Naive thymus-derived CD8-positive, alpha-beta T cell (primary cell): ENCODE data around the gene ANKS1B. TPM values are rescaled to one million over a fixed set of nuclear protein-coding genes. Genes with fewer than 3 reads are reported as not detected.

Experiments used
- ATAC-seq, 2 donors: fragments of 150-1000 bp; cut with Tn5 transposase in 1 of 2; sonication (Bioruptor Pico), chemical (Tn5 transposase) in 1 of 2; 1 replicate in 1 of 2; 2 replicates in 1 of 2; pipeline ENCODE4 v1.10.0; 2021; ENCODE audit warnings: mild to moderate bottlenecking in 2 of 2, moderate library complexity in 2 of 2
- POLR2A ChIA-PET: fragments of 350-600 bp; sonication (Branson Sonifier 250); formaldehyde crosslinking; loops from one replicate; lab custom pipeline; 2021; ENCODE audit warnings: antibody characterized with exemption; lab: Charles Lee
- DNase-seq, 10 donors: peaks; one replicate each; pipeline versions ENCODE4 v3.0.0 to v3.0.0-alpha.2; 2020 to 2022
- H3K27ac Mint-ChIP-seq, 10 donors: one replicate each; pipeline ENCODE4 v1.8.0; 2020 to 2022; ENCODE audit warnings: mild to moderate bottlenecking in 10 of 10, mixed read lengths in 10 of 10, moderate library complexity in 4 of 10, inconsistent platforms in 1 of 10
- H3K27me3 Mint-ChIP-seq, 5 donors: one replicate each; pipeline ENCODE4 v1.8.0; 2021 to 2022; ENCODE audit warnings: mixed read lengths in 5 of 5
- H3K36me3 Mint-ChIP-seq, 3 donors: one replicate each; pipeline ENCODE4 v1.8.0; 2020 to 2022; ENCODE audit warnings: mixed read lengths in 3 of 3, mild to moderate bottlenecking in 2 of 3, inconsistent platforms in 1 of 3
- H3K4me1 Mint-ChIP-seq, 4 donors: one replicate each; pipeline ENCODE4 v1.8.0; 2021 to 2022; ENCODE audit warnings: mixed read lengths in 4 of 4
- H3K4me3 Mint-ChIP-seq, 10 donors: one replicate each; pipeline ENCODE4 v1.8.0; 2020 to 2022; ENCODE audit warnings: mild to moderate bottlenecking in 10 of 10, mixed read lengths in 10 of 10, moderate library complexity in 6 of 10, inconsistent platforms in 1 of 10
- H3K9me3 Mint-ChIP-seq, 9 donors: one replicate each; pipeline ENCODE4 v1.8.0; 2020 to 2022; ENCODE audit warnings: mixed read lengths in 9 of 9, mild to moderate bottlenecking in 3 of 9, inconsistent platforms in 1 of 9, moderate library complexity in 1 of 9
- polyA plus RNA-seq, 3 donors: library from polyadenylated mRNA; unstranded; fragments of 300-500 nt; fragmentation: Illumina TruSeq; gene quantifications; one replicate each; pipeline ENCODE4 v1.2.3, GENCODE V29; 2021
- total RNA-seq, 8 experiments: library from RNA in 2 of 8; stranded (reverse) in 2 of 8; gene quantifications; one replicate each; pipeline ENCODE4 v1.2.3 and lab custom pipeline; 2021 to 2026

Gene ANKS1B
- total and polyA plus RNA-seq, 5 experiments from 2014 or later = not detected

GRCh38 chr12:98719515-98720504 is 1264.9 kb downstream of the ANKS1B start:
- H3K27me3 Mint-ChIP-seq = no peaks in the 10 kb centered on the region
- H3K27ac Mint-ChIP-seq = no peak overlapping the region
- DNase-seq (no peak), ATAC-seq (no peak)
- H3K4me3 Mint-ChIP-seq = no peak overlapping the region
- H3K36me3 Mint-ChIP-seq = peaks cover 16 to 72% (median 25%) of the 10 kb centered on the region in 3 donors
- peaks cover 0 to 6% (median under 1%) of the 10 kb centered on the region in 4 donors for H3K4me1 Mint-ChIP-seq
- no peaks in the 10 kb centered on the region for H3K9me3 Mint-ChIP-seq
- POLR2A ChIA-PET = no interaction called here

GRCh38 chr12:98714426-98714825 is 1270.3 kb downstream of the ANKS1B start:
- H3K36me3 Mint-ChIP-seq = peaks cover 19 to 78% (median 31%) of the 10 kb centered on the region in 3 donors
- H3K4me3 Mint-ChIP-seq = no peak overlapping the region
- peaks cover 0 to 3% (median 0%) of the 10 kb centered on the region in 4 donors for H3K4me1 Mint-ChIP-seq
- H3K9me3 Mint-ChIP-seq = no peaks in the 10 kb centered on the region
- DNase-seq = no peak
- ATAC-seq = no peak
- POLR2A ChIA-PET = no interaction called here
- H3K27me3 Mint-ChIP-seq = no peaks in the 10 kb centered on the region
- peak overlapping the region in 1 of 10 donors; percentile 43 for H3K27ac Mint-ChIP-seq

GRCh38 chr12:98709022-98709421 is 1275.7 kb downstream of the ANKS1B start:
- no peak overlapping the region for H3K4me3 Mint-ChIP-seq

GRCh38 chr12:98701166-98701565 is 1283.6 kb downstream of the ANKS1B start:
- Mint-ChIP-seq H3K4me1 (peaks cover 0 to 8% (median 2%) of the 10 kb centered on the region in 4 donors), H3K36me3 (peaks cover 0 to 48% (median 27%) of the 10 kb centered on the region in 3 donors), H3K9me3 (no peaks in the 10 kb centered on the region), H3K27ac (no peak overlapping the region), H3K27me3 (no peaks in the 10 kb centered on the region), H3K4me3 (no peak overlapping the region)
- ATAC-seq (no peak), DNase-seq (no peak)
- POLR2A ChIA-PET = no interaction called here

More at GRCh38 chr12:98709022-98709421, 1275.7 kb downstream of the ANKS1B start:
- POLR2A ChIA-PET = no interaction called here
- ATAC-seq (no peak), DNase-seq (no peak)
- Mint-ChIP-seq H3K4me1 (peaks cover 0 to 2% (median 0%) of the 10 kb centered on the region in 4 donors), H3K9me3 (no peaks in the 10 kb centered on the region), H3K27ac (peak overlapping the region in 1 of 10 donors; percentile 61), H3K27me3 (no peaks in the 10 kb centered on the region), H3K36me3 (peaks cover 13 to 66% (median 37%) of the 10 kb centered on the region in 3 donors)

GRCh38 chr12:98699586-98699985 is 1285.2 kb downstream of the ANKS1B start:
- Mint-ChIP-seq H3K27me3 (no peaks in the 10 kb centered on the region), H3K27ac (peak overlapping the region in 2 of 10 donors; percentile 33 to 45), H3K36me3 (peaks cover 0 to 54% (median 29%) of the 10 kb centered on the region in 3 donors), H3K4me3 (no peak overlapping the region), H3K9me3 (no peaks in the 10 kb centered on the region), H3K4me1 (peaks cover 0 to 10% (median 5%) of the 10 kb centered on the region in 4 donors)
- POLR2A ChIA-PET = no interaction called here
- ATAC-seq (no peak), DNase-seq (no peak)

GRCh38 chr12:98698603-98699463 is 1285.9 kb downstream of the ANKS1B start:
- H3K9me3 Mint-ChIP-seq = no peaks in the 10 kb centered on the region
- no peak for ATAC-seq
- POLR2A ChIA-PET = no interaction called here
- no peaks in the 10 kb centered on the region for H3K27me3 Mint-ChIP-seq
- H3K4me1 Mint-ChIP-seq = peaks cover 1 to 14% (median 5%) of the 10 kb centered on the region in 4 donors
- H3K4me3 Mint-ChIP-seq = no peak overlapping the region
- DNase-seq = peak in 4 of 10 donors; percentile 10 to 21 (median 12)
- H3K36me3 Mint-ChIP-seq = peaks cover under 1 to 59% (median 31%) of the 10 kb centered on the region in 3 donors
- peak overlapping the region in 4 of 10 donors; percentile 18 to 71 (median 42) for H3K27ac Mint-ChIP-seq

GRCh38 chr12:98697209-98697608 is 1287.5 kb downstream of the ANKS1B start:
- Mint-ChIP-seq H3K36me3 (peaks cover 5 to 74% (median 36%) of the 10 kb centered on the region in 3 donors), H3K4me1 (peaks cover 1 to 17% (median 7%) of the 10 kb centered on the region in 4 donors), H3K27ac (peak overlapping the region in 2 of 10 donors; percentile 26 to 42), H3K9me3 (no peaks in the 10 kb centered on the region), H3K27me3 (no peaks in the 10 kb centered on the region), H3K4me3 (no peak overlapping the region)
- DNase-seq (no peak), ATAC-seq (no peak)
- POLR2A ChIA-PET = no interaction called here

- Mint-ChIP-seq H3K4me1 (peaks cover 4 to 19% (median 8%) of the 10 kb centered on the region in 4 donors), H3K9me3 (no peaks in the 10 kb centered on the region), H3K4me3 (no peak overlapping the region), H3K27ac (peak overlapping the region in 4 of 10 donors; percentile 17 to 66 (median 48)), H3K27me3 (no peaks in the 10 kb centered on the region), H3K36me3 (peaks cover 13 to 78% (median 42%) of the 10 kb centered on the region in 3 donors)
- ATAC-seq = no peak
- DNase-seq = no peak
- POLR2A ChIA-PET = no interaction called here
Measured at GRCh38 chr12:98696036-98696646, 1288.6 kb downstream of the ANKS1B start.

GRCh38 chr12:98691351-98691750 is 1293.4 kb downstream of the ANKS1B start:
- POLR2A ChIA-PET = no interaction called here
- peaks cover 5 to 12% (median 7%) of the 10 kb centered on the region in 4 donors for H3K4me1 Mint-ChIP-seq
- peaks cover 19 to 92% (median 62%) of the 10 kb centered on the region in 3 donors for H3K36me3 Mint-ChIP-seq
- no peak for DNase-seq
- H3K4me3 Mint-ChIP-seq = no peak overlapping the region
- peak overlapping the region in 4 of 10 donors; percentile 4 to 69 (median 26) for H3K27ac Mint-ChIP-seq
- no peaks in the 10 kb centered on the region for H3K9me3 Mint-ChIP-seq
- ATAC-seq = no peak
- no peaks in the 10 kb centered on the region for H3K27me3 Mint-ChIP-seq

GRCh38 chr12:98686603-98687002 is 1298.1 kb downstream of the ANKS1B start:
- DNase-seq = no peak
- Mint-ChIP-seq H3K27ac (no peak overlapping the region), H3K36me3 (peaks cover 16 to 95% (median 59%) of the 10 kb centered on the region in 3 donors), H3K4me3 (no peak overlapping the region), H3K4me1 (peaks cover 0 to 3% (median 2%) of the 10 kb centered on the region in 4 donors), H3K27me3 (no peaks in the 10 kb centered on the region), H3K9me3 (no peaks in the 10 kb centered on the region)
- POLR2A ChIA-PET = no interaction called here
- ATAC-seq = no peak
